DOHH2 (cell line): Measurements from ENCODE around the gene NOS3.

Experiments used
- H3F3A ChIP-seq: fragments of 200-600 bp; sonication (generic), shearing (Covaris generic); 2 replicates; pipeline ENCODE4 v1.6.0; 2016; ENCODE audit warnings: antibody characterized with exemption, mild to moderate bottlenecking; ENCODE audit not compliant: control insufficient read depth, insufficient read depth
- H3K27ac ChIP-seq: fragments of 200-600 bp; sonication (generic); 2 replicates; pipeline ENCODE4 v1.5.1; 2014; ENCODE audit warnings: low read depth, mild to moderate bottlenecking, low read length, moderate library complexity
- H3K27me3 ChIP-seq: fragments of 200-600 bp; sonication (generic); 2 replicates; pipeline ENCODE4 v1.6.1; 2014; ENCODE audit warnings: mild to moderate bottlenecking, low read length, mixed read lengths; ENCODE audit not compliant: control insufficient read depth
- H3K36me3 ChIP-seq: fragments of 200-600 bp; sonication (generic); 2 replicates; pipeline ENCODE4 v1.6.1; 2014; ENCODE audit warnings: mild to moderate bottlenecking, low read length, moderate library complexity, mixed read lengths; ENCODE audit not compliant: control insufficient read depth
- H3K4me1 ChIP-seq: fragments of 200-600 bp; sonication (generic); 2 replicates; pipeline ENCODE4 v1.6.1; 2014; ENCODE audit warnings: mild to moderate bottlenecking, low read length, mixed read lengths; ENCODE audit not compliant: control insufficient read depth
- H3K4me2 ChIP-seq: fragments of 200-600 bp; sonication (generic); 2 replicates; pipeline ENCODE4 v1.6.0; 2014; ENCODE audit warnings: mild to moderate bottlenecking, low read length, moderate library complexity
- H3K4me3 ChIP-seq: fragments of 200-600 bp; sonication (generic); 2 replicates; pipeline ENCODE4 v1.5.1; 2014; ENCODE audit warnings: mild to moderate bottlenecking, low read length, mixed read lengths
- H3K79me2 ChIP-seq: fragments of 200-600 bp; sonication (generic); 2 replicates; pipeline ENCODE4 v1.6.1; 2014; ENCODE audit warnings: mild to moderate bottlenecking, low read length, mixed read lengths; ENCODE audit not compliant: control insufficient read depth
- H3K9me2 ChIP-seq: fragments of 200-600 bp; sonication (generic); replicated peaks from 2 replicates; pipeline ENCODE4 v1.6.1; 2014; ENCODE audit warnings: mild to moderate bottlenecking, low read length, mixed read lengths; ENCODE audit not compliant: control insufficient read depth
- H3K9me3 ChIP-seq: fragments of 200-600 bp; sonication (generic); 2 replicates; pipeline ENCODE4 v1.6.1; 2014; ENCODE audit warnings: antibody characterized with exemption, low read length, mixed read lengths; ENCODE audit not compliant: control insufficient read depth, insufficient read depth
- H4K20me1 ChIP-seq: fragments of 200-600 bp; sonication (generic); 2 replicates; pipeline ENCODE4 v1.6.0; 2014; ENCODE audit warnings: low read depth, mild to moderate bottlenecking, antibody characterized with exemption, low read length, moderate library complexity; ENCODE audit not compliant: control insufficient read depth, insufficient read depth
- EZH2phosphoT487 ChIP-seq: fragments of 200-600 bp; sonication (generic); IDR thresholded peaks from 2 replicates; pipeline ENCODE4 v1.6.1; 2017; ENCODE audit warnings: borderline replicate concordance, mild to moderate bottlenecking, antibody characterized with exemption, low read length, moderate library complexity, mixed read lengths
- TF ChIP-seq, protein P1 (sequence below): fragments of 200-600 bp; sonication (generic); IDR thresholded peaks from one replicate; pipeline ENCODE4 v1.5.1; 2014; ENCODE audit warnings: antibody characterized with exemption, mild to moderate bottlenecking, low read depth, low read length; ENCODE audit not compliant: poor library complexity, severe bottlenecking

Gene NOS3

GRCh38 chr7:151005566-151005965, 14.7 kb downstream of the NOS3 start:
- Histone ChIP-seq H4K20me1 (no peaks in the 10 kb centered on the region), H3K4me3 (no peak overlapping the region), H3K9me3 (no peaks in the 10 kb centered on the region), H3K36me3 (no peaks in the 10 kb centered on the region), H3K9me2 (no peaks in the 10 kb centered on the region), H3K27me3 (no peaks in the 10 kb centered on the region), H3F3A (no peaks in the 10 kb centered on the region), H3K4me2 (no peak overlapping the region), H3K4me1 (peaks cover 17% of the 10 kb centered on the region), H3K27ac (no peak overlapping the region), H3K79me2 (no peaks in the 10 kb centered on the region)
- TF ChIP-seq EZH2phosphoT487, result no peak
- TF ChIP-seq, protein P1, sequence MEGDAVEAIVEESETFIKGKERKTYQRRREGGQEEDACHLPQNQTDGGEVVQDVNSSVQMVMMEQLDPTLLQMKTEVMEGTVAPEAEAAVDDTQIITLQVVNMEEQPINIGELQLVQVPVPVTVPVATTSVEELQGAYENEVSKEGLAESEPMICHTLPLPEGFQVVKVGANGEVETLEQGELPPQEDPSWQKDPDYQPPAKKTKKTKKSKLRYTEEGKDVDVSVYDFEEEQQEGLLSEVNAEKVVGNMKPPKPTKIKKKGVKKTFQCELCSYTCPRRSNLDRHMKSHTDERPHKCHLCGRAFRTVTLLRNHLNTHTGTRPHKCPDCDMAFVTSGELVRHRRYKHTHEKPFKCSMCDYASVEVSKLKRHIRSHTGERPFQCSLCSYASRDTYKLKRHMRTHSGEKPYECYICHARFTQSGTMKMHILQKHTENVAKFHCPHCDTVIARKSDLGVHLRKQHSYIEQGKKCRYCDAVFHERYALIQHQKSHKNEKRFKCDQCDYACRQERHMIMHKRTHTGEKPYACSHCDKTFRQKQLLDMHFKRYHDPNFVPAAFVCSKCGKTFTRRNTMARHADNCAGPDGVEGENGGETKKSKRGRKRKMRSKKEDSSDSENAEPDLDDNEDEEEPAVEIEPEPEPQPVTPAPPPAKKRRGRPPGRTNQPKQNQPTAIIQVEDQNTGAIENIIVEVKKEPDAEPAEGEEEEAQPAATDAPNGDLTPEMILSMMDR, result no peak

GRCh38 chr7:151006590-151007300, 15.9 kb downstream of the NOS3 start:
- Histone ChIP-seq H3F3A (peaks cover under 1% of the 10 kb centered on the region; the same call in 1 of the 2 replicates), H3K9me2 (no peaks in the 10 kb centered on the region), H3K79me2 (no peaks in the 10 kb centered on the region), H3K27ac (no peak overlapping the region), H4K20me1 (no peaks in the 10 kb centered on the region), H3K4me3 (no peak overlapping the region), H3K4me2 (no peak overlapping the region), H3K4me1 (peaks cover 17% of the 10 kb centered on the region), H3K9me3 (no peaks in the 10 kb centered on the region), H3K36me3 (no peaks in the 10 kb centered on the region), H3K27me3 (no peaks in the 10 kb centered on the region)
- TF ChIP-seq EZH2phosphoT487, result no peak
- TF ChIP-seq, protein P1, result no peak

GRCh38 chr7:151007469-151007898, 16.7 kb downstream of the NOS3 start:
- Histone ChIP-seq H3K4me2 (peak overlapping the region; percentile 87), H3K4me1 (peaks cover 17% of the 10 kb centered on the region), H3K4me3 (peak overlapping the region; percentile 88), H3K9me3 (no peaks in the 10 kb centered on the region), H4K20me1 (no peaks in the 10 kb centered on the region), H3K27ac (no peak overlapping the region), H3K9me2 (no peaks in the 10 kb centered on the region), H3K27me3 (no peaks in the 10 kb centered on the region), H3K79me2 (no peaks in the 10 kb centered on the region), H3K36me3 (no peaks in the 10 kb centered on the region), H3F3A (peaks cover 6% of the 10 kb centered on the region; the same call in 1 of the 2 replicates)
- TF ChIP-seq, protein P1, result no peak
- no peak for TF ChIP-seq EZH2phosphoT487
